GM11168 (cell line): ENCODE results near the gene KSR1.

Source experiments
- in situ Hi-C: fragments of 300-500 bp; cut with MboI; formaldehyde crosslinking; loops from one replicate; pipeline ENCODE4 v1.12.0; 2022; ENCODE audit warnings: low sequenced_read_pairs; ENCODE audit not compliant: unreplicated experiment

Gene KSR1

GRCh38 chr17:27665549-27665948 lies 209.3 kb downstream of the KSR1 start:
- in situ Hi-C loops = loop anchor here (25.0 kb wide), 1 partner anchor 222 kb away; the partner anchor contains the start of gene LYRM9

DNA sequence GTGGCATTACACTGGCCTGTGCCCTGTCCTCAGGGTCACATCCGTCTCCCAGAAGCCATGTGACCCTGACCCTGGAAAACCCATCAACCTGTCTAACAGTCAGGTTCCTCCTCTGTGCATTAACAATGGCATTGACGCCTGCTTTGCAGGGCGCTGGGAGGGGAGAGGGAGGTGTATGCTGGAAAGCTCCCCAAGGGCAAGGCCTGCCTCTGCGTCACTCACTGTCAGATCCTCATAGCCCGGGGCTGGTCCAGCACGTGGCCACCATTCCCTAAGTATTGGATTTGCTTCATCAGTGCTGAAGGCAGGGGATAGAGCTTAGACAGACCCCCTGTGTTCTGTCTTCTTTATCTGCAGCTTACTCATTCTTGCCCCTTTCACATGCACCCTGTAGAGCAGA lies 210.0 kb downstream of the KSR1 start:
- in situ Hi-C loops = loop anchor here (25.0 kb wide), 1 partner anchor 221 kb away; the partner anchor contains the start of gene LYRM9

- in situ Hi-C loops = loop anchor here (25.0 kb wide), 1 partner anchor 220 kb away; the partner anchor contains the start of gene LYRM9
Measured at GRCh38 chr17:27666831-27667560, 210.7 kb downstream of the KSR1 start.

GRCh38 chr17:27667656-27668487 lies 211.6 kb downstream of the KSR1 start:
- in situ Hi-C loops = loop anchor here (25.0 kb wide), 1 partner anchor 219 kb away; the partner anchor contains the start of gene LYRM9

DNA sequence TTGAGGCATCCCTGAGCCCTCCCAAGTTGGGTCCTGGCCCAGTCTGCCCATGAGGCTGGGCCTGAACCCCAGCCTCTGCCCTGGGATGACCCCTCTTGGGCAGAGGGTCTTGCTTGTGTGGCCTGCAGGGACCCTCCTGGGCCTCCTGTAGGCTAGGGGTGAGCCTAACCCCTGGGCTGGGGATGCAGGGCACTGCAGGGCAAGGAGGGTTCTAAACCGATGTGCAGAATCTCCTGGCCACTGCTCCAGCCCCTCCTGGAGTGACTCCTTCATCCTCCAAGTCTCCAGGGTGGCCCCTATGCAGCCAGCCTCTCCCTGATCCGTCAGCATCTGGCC lies 212.2 kb downstream of the KSR1 start:
- in situ Hi-C loops = loop anchor here (25.0 kb wide), 1 partner anchor 219 kb away; the partner anchor contains the start of gene LYRM9

DNA sequence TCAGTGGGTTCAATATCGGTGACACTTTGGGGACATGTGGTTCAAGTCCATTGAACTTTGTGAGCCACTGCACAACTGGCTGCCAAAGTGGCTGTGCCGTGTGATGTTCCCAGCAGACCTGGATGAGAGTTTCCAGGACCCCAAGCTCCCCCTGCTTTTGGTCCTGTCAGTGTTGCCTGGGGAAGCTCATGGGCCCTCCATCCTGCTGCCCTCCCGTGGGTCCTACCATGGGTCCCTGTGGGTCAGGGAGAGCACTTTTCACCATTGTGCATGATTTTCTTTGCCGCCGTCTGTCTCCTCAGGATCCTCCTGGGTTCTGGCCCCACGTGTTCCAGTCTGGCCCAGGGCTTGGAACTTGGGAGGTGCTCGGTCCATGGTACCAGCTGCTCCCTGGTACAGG lies 212.9 kb downstream of the KSR1 start:
- in situ Hi-C loops = loop anchor here (25.0 kb wide), 1 partner anchor 218 kb away; the partner anchor contains the start of gene LYRM9

GRCh38 chr17:27669850-27670249 lies 213.6 kb downstream of the KSR1 start:
- in situ Hi-C loops = loop anchor here (25.0 kb wide), 1 partner anchor 217 kb away; the partner anchor contains the start of gene LYRM9

DNA sequence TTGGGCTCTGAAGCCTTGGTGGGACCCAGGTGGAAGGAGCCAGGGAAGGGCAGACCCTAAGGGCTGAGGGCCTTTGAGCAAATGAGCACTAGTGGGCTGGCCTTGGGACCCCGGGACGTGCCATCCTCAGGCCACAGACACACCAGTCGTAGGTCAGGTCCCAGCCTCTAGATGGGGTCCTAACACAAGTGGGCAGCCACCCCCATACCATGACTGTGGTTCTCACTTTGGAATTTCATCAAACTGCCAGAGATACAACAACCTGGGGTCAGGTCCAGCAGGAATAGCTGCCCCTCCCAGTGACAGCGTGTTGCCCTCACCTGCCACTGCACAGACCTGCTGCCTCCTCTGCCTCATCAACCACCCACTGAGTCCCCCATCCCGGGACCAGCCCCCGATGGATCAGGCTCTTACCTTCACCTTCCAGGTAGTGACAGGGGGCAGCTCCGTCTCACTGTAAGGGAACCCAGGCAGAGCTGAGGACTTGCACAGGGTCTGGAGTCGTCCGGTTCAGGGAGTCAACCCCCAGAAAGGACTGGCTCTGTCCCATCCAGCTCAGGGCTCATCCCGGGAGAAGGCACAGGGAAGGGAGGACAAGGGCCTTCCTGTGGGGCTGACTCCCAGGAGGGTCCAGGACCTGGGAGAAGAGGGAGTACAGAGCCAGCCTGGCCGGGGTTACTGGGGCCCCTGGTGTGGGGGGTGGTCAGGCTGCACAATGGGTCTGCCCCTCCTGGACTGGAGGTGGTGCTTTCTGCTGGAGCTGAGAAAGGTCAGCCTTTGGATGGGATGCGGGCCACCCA lies 214.7 kb downstream of the KSR1 start:
- in situ Hi-C loops = loop anchor here (25.0 kb wide), 1 partner anchor 216 kb away; the partner anchor contains the start of gene LYRM9

- in situ Hi-C loops = loop anchor here (25.0 kb wide), 1 partner anchor 216 kb away; the partner anchor contains the start of gene LYRM9
Measured at GRCh38 chr17:27671591-27671910, 215.3 kb downstream of the KSR1 start.

- in situ Hi-C loops = loop anchor here (25.0 kb wide), 1 partner anchor 215 kb away; the partner anchor contains the start of gene LYRM9
Measured at GRCh38 chr17:27671977-27672480, 215.8 kb downstream of the KSR1 start.

GRCh38 chr17:27674335-27674734 lies 218.1 kb downstream of the KSR1 start:
- in situ Hi-C loops = loop anchor here (25.0 kb wide), 1 partner anchor 213 kb away; the partner anchor contains the start of gene LYRM9
